DMS79 treated with DMSO at 0.1 percent for 48 hours (cell line): ENCODE data around the gene FBXO8.

ENCODE experiments used
- DNase-seq: peaks from one replicate; lab custom pipeline; 2025; lab: John Stamatoyannopoulos, UW

Gene FBXO8

GRCh38 chr4:174244441-174244840, 39.0 kb downstream of the FBXO8 start:
- DNase-seq, result no peak

- no peak for DNase-seq
Measured at GRCh38 chr4:174241162-174241561, 42.3 kb downstream of the FBXO8 start.

GRCh38 chr4:174236359-174236758, 47.1 kb downstream of the FBXO8 start:
- DNase-seq, result no peak

- no peak for DNase-seq
Measured at GRCh38 chr4:174230680-174231079, 52.8 kb downstream of the FBXO8 start.

- DNase-seq, result no peak
Measured at GRCh38 chr4:174230148-174230547, 53.3 kb downstream of the FBXO8 start.

- no peak for DNase-seq
Measured at GRCh38 chr4:174228988-174229387, 54.5 kb downstream of the FBXO8 start.

GRCh38 chr4:174225349-174226049, 58.0 kb downstream of the FBXO8 start:
- no peak for DNase-seq

- DNase-seq, result no peak
Measured at GRCh38 chr4:174224550-174224949, 58.9 kb downstream of the FBXO8 start.

GRCh38 chr4:174222266-174222872, 61.1 kb downstream of the FBXO8 start:
- DNase-seq, result no peak

GRCh38 chr4:174218127-174218790, 65.2 kb downstream of the FBXO8 start:
- no peak for DNase-seq

- DNase-seq, result no peak
Measured at GRCh38 chr4:174217273-174218126, 66.0 kb downstream of the FBXO8 start.

- no peak for DNase-seq
Measured at GRCh38 chr4:174216799-174217272, 66.6 kb downstream of the FBXO8 start.

GRCh38 chr4:174215961-174216680, 67.3 kb downstream of the FBXO8 start:
- DNase-seq, result no peak

- no peak for DNase-seq
Measured at GRCh38 chr4:174215057-174215456, 68.4 kb downstream of the FBXO8 start.

- no peak for DNase-seq
Measured at GRCh38 chr4:174214101-174214878, 69.2 kb downstream of the FBXO8 start.

GRCh38 chr4:174213731-174214100, 69.8 kb downstream of the FBXO8 start:
- no peak for DNase-seq

GRCh38 chr4:174212061-174212460, 71.4 kb downstream of the FBXO8 start:
- DNase-seq, result no peak

- DNase-seq, result no peak
Measured at GRCh38 chr4:174211622-174212044, 71.8 kb downstream of the FBXO8 start.

GRCh38 chr4:174210952-174211490, 72.4 kb downstream of the FBXO8 start:
- no peak for DNase-seq

GRCh38 chr4:174210354-174210753, 73.1 kb downstream of the FBXO8 start:
- no peak for DNase-seq

GRCh38 chr4:174209341-174209740, 74.1 kb downstream of the FBXO8 start:
- DNase-seq, result no peak
